Lower lobe of right lung (tissue), 2 donors: ENCODE data around the gene CTSD. TPM values are rescaled to one million over a fixed set of nuclear protein-coding genes. Genes with fewer than 3 reads are reported as not detected.

Source experiments
- ATAC-seq, 2 donors: fragments of 200-7000 bp; cut with Tn5 transposase; one replicate each; pipeline ENCODE4 v1.9.1; 2020 to 2022; ENCODE audit warnings: mild to moderate bottlenecking in 2 of 2, moderate library complexity in 2 of 2
- DNase-seq: peaks from one replicate; pipeline ENCODE4 v3.0.0-alpha.2; 2020
- H3K27ac ChIP-seq: fragments of 200-600 bp; one replicate; pipeline ENCODE4 v1.8.0; 2022
- H3K27me3 ChIP-seq: fragments of 200-600 bp; one replicate; pipeline ENCODE4 v1.8.0; 2022; ENCODE audit warnings: low read depth
- H3K36me3 ChIP-seq: fragments of 200-600 bp; one replicate; pipeline ENCODE4 v1.8.0; 2022; ENCODE audit warnings: mild to moderate bottlenecking
- H3K4me1 ChIP-seq: fragments of 200-600 bp; one replicate; pipeline ENCODE4 v1.8.0; 2022
- H3K4me3 ChIP-seq: fragments of 200-600 bp; one replicate; pipeline ENCODE4 v1.8.0; 2022; ENCODE audit warnings: mild to moderate bottlenecking
- H3K9me3 ChIP-seq: fragments of 200-600 bp; one replicate; pipeline ENCODE4 v1.8.0; 2022
- intact Hi-C: fragments of 100-400 bp; cut with DNase I; formaldehyde crosslinking; loops from one replicate; pipeline ENCODE4 v1.11.0; 2022
- total RNA-seq: library from RNA; stranded (reverse); fragmentation: NEBNext Ultra II Directional; extraction: Animal tissue kit (Norgen Biotek cat#: 25700); gene quantifications from one replicate; pipeline ENCODE4 v1.2.1, GENCODE V29; 2021
- TF ChIP-seq, protein P1 (sequence below): fragments of 200-600 bp; IDR thresholded peaks from one replicate; pipeline ENCODE4 v1.8.0; 2022; ENCODE audit warnings: antibody characterized with exemption, mild to moderate bottlenecking
- donor health status: DM: no; HTN: yes; CAD: no; lungs with severe emphysema.

The CTSD gene
- total RNA-seq, 1 donor from 2014 or later, result 2,919 TPM

DNA sequence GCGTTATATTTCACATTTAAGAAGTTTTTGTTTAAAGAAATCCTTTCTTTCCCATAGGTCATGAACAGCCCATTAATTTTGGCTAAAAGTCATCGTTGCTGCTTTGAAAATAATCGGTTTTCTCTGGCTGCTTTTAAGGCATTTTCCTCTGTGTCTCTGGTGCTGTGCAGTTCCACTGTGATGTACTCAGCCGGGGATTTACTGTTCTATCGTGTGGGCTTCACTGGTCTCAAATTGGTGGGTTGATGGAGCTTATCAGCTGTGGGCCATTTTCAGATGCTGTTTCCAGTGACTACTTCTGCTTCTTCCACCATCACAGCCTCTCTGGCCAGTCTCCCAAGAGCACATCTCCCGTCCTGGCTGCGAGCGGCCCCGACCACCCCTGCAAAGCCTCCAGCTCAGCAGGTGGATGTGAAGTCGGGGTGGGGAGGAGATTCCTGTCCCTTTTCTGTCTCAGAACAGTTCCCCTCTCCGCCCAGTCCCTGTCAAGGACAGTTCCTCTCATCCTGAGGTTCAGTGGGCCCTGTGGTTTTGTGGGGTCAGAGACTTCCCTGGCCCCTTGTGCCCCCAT lies 33.6 kb downstream of the CTSD start:
- no peaks in the 10 kb centered on the region for H3K4me1 ChIP-seq
- DNase-seq, result no peak
- peaks cover 62% of the 10 kb centered on the region for H3K27me3 ChIP-seq
- no peaks in the 10 kb centered on the region for H3K9me3 ChIP-seq
- ATAC-seq, result no peak
- H3K36me3 ChIP-seq, result no peaks in the 10 kb centered on the region
- intact Hi-C loops, result no loop called here
- no peak overlapping the region for H3K4me3 ChIP-seq
- TF ChIP-seq, protein P1, sequence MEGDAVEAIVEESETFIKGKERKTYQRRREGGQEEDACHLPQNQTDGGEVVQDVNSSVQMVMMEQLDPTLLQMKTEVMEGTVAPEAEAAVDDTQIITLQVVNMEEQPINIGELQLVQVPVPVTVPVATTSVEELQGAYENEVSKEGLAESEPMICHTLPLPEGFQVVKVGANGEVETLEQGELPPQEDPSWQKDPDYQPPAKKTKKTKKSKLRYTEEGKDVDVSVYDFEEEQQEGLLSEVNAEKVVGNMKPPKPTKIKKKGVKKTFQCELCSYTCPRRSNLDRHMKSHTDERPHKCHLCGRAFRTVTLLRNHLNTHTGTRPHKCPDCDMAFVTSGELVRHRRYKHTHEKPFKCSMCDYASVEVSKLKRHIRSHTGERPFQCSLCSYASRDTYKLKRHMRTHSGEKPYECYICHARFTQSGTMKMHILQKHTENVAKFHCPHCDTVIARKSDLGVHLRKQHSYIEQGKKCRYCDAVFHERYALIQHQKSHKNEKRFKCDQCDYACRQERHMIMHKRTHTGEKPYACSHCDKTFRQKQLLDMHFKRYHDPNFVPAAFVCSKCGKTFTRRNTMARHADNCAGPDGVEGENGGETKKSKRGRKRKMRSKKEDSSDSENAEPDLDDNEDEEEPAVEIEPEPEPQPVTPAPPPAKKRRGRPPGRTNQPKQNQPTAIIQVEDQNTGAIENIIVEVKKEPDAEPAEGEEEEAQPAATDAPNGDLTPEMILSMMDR, result no peak
- H3K27ac ChIP-seq, result no peak overlapping the region

DNA sequence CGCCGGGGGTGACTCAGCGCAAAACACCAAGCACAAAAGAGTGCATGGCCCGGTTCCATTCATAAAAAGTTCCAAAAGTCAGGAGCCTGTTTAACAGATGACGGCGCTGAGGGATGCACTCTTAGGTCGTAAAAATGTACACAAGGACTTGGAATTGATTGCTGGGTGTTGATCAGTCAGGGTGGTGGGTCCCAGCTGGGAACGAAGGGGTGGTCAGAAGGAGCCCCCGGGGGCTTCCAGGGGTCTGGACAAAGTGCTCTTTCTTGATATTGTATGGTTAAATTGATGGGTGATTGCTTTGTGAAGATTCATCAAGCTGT lies 34.1 kb downstream of the CTSD start:
- intact Hi-C loops, result no loop called here
- no peak overlapping the region for H3K4me3 ChIP-seq
- H3K27ac ChIP-seq, result no peak overlapping the region
- H3K4me1 ChIP-seq, result no peaks in the 10 kb centered on the region
- TF ChIP-seq, protein P1, result no peak
- DNase-seq (no peak), ATAC-seq (no peak)
- H3K9me3 ChIP-seq, result no peaks in the 10 kb centered on the region
- H3K36me3 ChIP-seq, result no peaks in the 10 kb centered on the region
- H3K27me3 ChIP-seq, result peaks cover 57% of the 10 kb centered on the region

DNA sequence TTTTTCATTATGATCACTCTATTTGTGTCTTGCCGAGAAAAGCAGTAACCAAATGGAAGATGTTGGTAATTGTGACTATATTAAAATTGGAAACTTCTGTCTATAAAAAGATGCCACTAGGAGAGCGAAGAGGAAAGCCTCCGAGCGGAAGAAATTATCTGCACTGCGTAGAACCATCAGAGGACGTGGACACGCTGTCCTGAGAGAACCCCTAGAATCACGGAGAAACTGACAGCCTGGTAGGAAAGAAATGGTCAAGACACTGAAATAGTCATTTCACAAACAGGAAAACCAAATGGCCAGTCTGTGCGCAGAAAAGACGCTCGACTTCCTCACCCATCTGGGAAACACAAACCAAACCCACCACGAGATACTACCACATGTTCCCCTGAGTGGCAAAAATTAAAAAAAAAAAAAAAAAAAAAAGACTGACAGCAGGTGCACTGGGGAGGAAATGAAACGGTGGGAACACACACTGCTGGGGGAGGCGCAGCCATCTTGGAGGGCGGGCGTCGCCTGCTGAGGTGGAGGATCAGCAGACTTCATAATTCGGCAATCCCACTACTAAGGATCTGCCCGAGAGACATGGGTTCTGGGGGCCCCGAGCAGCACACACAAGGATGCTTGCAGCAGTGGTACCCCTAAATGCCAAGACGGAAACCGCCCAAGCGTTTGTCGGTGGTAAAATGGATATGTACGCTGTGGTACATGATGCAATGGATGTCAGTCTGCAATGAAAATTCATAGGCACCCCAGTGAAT lies 34.6 kb downstream of the CTSD start:
- Histone ChIP-seq H3K36me3 (no peaks in the 10 kb centered on the region), H3K4me1 (no peaks in the 10 kb centered on the region), H3K27ac (no peak overlapping the region), H3K9me3 (no peaks in the 10 kb centered on the region), H3K4me3 (no peak overlapping the region), H3K27me3 (peaks cover 53% of the 10 kb centered on the region)
- TF ChIP-seq, protein P1, result no peak
- DNase-seq (no peak), ATAC-seq (no peak)
- intact Hi-C loops, result no loop called here

DNA sequence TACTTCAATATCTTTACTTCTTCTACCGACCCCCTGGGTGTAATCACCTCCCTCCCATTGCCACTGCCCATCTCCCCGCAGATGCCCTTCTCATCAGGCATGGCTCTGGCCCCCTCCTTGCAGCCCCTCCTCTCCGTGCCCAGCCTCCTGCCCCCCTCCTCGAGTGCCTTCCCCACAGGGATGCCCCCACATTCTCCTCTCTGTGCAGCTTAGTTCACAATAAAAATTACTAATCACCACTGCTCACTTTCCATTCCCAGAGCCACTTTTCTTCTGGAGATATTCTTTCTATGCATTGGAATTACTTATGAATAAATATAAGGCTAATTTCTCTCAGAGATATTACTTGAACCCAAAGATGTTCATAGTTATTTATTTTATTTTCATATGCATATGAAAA lies 35.4 kb downstream of the CTSD start:
- no peaks in the 10 kb centered on the region for H3K4me1 ChIP-seq
- intact Hi-C loops, result no loop called here
- H3K27me3 ChIP-seq, result peaks cover 45% of the 10 kb centered on the region
- ATAC-seq (no peak), DNase-seq (no peak)
- TF ChIP-seq, protein P1, result no peak
- no peak overlapping the region for H3K4me3 ChIP-seq
- no peak overlapping the region for H3K27ac ChIP-seq
- H3K9me3 ChIP-seq, result no peaks in the 10 kb centered on the region
- H3K36me3 ChIP-seq, result no peaks in the 10 kb centered on the region

DNA sequence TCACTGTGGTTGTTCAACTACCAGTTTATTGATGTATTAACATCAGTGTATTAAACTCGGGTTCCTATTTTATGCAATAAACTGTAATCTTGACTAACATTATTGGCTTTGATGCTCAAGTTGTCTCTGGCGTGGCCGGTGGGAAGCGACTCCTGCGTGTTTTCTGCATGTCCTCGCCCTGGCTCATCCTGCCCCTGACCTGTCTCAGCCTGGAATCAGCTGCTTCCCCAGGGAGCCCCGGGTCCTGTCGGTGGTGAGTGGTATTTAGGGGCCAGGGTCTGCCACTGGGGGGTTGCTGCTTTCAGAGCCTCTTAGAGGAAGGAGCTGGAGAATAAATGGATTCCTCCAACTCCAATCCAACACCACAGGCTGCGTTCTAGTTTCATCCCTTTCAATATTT lies 35.9 kb downstream of the CTSD start:
- Histone ChIP-seq H3K4me3 (no peak overlapping the region), H3K27me3 (peaks cover 41% of the 10 kb centered on the region), H3K27ac (no peak overlapping the region), H3K36me3 (no peaks in the 10 kb centered on the region), H3K9me3 (no peaks in the 10 kb centered on the region), H3K4me1 (no peaks in the 10 kb centered on the region)
- ATAC-seq (no peak), DNase-seq (no peak)
- TF ChIP-seq, protein P1, result no peak
- intact Hi-C loops, result no loop called here
